ENCODE data around the gene HSD17B12.
A peak's percentile ranks its signal among the peaks of the same experiment; 100 is the strongest.
"Not testable (repeated sequence)": the region's sequence is repeated elsewhere in the genome, so short reads cannot be mapped to it uniquely, and the experiment has no call there.

Gene HSD17B12

DNA sequence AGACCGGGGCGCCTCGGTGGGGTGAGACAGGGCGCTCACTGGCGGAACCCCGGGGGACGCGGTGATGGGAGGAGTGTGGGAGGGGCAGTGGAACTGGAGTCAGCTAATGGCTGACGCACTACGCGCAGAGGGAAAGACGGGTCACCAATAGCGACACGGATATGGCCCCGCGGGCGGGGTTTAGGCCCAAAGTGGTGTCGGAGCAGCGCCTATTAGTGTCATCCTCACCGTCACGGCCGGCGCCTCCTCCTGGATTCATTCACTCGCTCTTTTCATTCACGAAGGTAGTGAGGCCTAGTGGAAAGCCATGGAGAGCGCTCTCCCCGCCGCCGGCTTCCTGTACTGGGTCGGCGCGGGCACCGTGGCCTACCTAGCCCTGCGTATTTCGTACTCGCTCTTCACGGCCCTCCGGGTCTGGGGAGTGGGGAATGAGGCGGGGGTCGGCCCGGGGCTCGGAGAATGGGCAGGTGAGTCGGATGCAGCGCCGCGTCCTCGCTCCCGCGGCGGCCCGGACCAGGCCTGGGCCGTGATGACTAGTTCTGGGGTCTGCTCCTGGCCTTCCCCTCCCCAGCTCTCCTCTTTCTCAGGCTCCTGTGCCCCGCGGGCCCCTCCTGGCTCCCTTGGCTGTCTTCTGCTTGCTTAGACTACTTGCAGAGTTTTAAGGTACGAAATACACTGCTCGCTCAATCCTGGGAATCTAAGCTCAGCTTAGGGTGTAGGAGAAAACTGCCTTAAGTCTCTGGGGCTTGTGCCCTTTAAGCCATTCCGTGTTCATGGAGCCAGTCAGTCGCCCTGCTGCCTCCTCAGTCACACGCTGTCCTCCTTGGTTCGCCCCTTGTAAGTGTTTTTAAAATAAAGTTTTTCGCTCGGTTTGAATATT lies at the start of gene HSD17B12:
Gene HSD17B12, plus strand, starts transcription at position 218 of the 880 bp plus-strand sequence. Its CDS starts 90 bp downstream, at position 308.
- peak; percentile 99 for FAIRE-seq

DNA sequence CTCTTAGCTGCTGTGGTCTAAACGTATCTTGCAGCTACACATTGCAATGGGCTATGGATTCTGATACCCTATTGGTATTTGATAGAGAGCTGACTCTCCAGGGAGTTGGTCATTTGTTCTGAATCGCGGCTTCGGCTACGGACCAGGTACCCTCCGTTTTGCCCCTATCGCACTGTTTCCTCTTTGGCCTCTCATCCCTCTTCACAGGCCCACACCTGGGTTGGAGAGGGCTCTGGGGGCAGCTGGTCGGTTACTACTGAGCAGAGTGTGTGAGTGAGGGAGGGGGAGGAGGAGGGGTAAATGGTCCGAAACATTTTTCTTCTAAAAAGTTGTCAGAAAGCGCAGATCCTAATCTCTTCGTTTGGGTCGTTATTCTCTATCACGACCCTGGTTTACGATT lies 48.8 kb upstream of the HSD17B12 start:
- FAIRE-seq = no peak

DNA sequence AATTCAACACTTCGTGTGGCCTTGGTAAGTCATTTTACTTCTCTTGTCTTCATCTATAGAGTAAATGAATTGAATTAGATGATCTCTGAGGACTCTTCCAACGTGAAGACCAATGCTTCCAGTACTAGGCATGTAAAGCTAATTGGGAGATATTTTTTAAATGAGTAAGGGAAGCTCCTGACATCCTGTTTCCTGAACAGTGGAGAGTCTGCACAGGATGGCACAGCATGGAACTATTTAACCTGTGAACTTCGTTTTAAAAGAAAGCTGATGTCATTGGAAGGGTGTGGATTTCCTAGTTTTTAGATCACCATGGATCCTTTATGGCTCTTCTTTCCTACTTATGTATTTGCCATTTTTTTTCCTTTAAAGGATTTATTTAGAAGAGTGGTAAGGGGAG lies 48.4 kb upstream of the HSD17B12 start:
- no peak for FAIRE-seq

DNA sequence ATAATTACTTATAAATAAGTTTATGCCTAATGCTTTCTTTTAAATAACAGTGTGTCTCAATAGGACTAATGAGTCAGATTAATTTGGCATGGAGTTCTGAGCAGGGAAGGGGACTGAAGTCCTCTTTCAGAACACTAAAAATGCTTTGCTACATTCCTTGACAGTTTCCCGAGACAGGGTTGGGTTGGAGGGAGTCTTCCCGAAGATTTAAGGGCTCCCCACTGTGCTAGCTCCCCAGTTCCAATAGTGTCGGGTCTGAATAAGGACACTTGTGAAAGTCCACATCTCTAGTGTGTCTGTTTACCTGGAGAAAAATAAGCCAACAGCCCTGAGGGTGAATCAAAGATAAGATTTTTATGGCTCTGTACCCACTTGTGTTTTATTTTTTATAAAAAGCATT lies 41.8 kb upstream of the HSD17B12 start:
- no peak for FAIRE-seq

DNA sequence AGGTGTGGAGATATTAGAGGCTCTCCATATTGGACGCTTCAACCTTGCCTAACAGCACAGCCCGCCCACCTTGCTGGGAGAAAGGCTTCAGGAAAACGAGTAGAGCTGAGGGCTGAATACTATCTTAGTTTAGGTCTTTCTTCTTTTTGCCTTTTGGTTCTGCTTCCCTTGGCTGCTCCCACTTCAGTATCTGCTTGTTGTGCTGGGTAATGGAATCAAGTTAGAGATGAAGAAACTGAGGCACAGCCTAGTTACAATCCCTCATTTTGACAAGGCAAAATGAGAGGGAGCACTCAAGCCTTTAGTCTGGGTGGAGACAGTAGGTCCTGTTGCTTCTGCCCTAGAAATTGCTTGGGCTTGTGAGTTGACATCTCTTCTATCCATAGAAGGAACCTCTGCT lies 41.3 kb upstream of the HSD17B12 start:
- no peak for FAIRE-seq

DNA sequence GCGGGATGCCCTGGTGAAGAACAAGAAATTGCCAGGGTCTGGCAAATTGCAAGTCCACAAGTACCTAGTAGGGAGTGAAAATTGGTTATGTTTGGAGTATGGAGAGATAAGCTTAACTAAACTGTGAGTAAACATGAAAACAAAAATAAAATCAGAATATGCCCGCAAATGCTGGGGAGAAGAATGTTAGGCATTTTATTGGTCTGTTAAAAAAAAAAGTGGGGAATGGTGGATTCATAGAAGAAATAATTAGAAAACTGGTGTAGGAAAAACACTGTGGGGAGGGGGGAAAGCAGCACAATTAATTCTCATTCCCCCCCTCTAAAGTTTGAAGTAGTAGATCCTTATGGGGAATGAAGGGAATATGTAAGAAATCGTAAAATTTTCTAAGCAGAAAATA lies 40.6 kb upstream of the HSD17B12 start:
- FAIRE-seq = no peak

DNA sequence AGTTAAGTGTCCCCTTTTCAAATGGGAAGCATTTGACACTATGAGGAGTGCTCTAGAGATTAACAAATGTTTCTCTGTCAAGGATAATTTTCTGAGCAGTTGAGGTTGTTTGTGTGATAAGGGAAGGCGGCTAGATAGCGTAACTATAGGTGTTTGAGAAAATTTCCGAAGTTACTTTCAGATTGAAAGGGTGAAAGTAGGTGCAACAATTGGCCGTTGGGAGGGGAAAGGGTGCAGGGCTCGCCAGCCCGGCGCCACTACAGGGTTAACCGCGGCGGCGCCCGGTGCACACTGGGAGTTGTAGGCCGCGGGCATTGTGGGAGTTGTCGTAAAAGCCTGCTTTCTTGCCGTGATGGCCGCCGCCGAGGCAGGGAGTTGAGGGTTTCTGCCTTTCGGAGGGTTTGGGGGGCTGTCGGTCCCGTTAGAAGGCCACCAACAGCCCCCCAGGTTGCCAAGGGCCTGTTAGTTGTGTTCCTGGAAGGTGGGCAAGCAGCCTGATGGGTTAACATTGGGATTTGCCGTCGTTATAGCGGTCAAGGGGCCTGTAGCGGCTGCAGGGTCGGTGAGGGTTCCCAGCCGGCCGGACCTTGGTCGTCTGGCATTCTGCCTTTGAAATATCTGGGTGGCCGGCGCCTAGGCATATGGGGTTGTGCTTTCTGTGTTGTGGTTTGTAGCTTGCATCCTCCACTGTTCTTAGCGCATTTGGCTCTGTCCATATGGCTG lies 36.5 kb upstream of the HSD17B12 start:
- peak; percentile 23 for FAIRE-seq

DNA sequence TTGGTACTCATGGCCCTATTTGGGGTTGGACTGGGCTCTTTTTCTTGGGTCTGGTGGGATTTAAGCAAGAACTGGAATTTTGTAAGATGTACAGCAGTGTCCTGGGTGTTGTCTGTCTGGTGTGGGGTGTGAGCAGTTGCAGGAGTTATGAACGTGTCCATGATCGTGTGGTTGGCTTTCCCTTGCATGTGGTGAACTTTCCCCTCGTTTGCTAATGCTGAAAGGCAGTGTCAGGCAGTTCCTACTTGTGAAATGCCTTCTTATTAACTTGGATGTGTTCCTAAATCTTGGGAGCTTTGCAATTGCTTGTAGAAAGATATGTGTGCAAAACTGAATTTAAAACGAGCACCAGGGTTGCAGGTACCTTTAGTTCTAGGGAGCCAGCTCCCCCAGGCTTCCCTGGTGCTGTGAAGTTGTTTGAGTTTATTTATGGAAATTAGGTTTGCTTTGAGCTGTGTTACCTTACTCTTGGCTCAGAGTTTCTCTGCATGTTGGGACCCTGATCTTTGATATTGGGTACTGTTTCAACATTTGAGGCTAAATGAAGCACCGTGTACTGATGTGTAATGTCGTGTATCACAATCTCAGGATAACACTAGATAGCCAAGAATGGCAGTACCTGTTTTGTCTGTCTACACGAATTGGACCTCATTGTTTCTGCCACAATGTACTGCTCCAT lies 35.8 kb upstream of the HSD17B12 start:
- FAIRE-seq = no peak

DNA sequence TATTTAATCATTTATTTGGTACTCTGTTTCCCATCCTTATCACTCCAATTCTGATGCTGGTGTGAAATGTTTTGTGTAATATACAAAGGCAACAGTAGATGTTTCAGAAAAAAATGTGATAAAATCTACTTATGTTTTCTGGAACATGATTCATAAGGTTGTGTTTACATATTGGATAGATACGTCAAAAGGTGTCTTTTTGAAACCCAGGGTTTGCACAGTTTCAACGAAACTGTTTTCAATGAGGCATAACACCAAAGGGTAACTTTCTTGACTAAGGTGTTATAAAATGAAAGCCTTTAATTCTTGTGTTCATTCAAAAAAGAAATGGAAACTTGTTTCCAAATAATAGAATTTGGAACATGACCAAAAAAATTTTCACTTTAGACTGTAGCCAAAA lies 33.8 kb upstream of the HSD17B12 start:
- no peak for FAIRE-seq

DNA sequence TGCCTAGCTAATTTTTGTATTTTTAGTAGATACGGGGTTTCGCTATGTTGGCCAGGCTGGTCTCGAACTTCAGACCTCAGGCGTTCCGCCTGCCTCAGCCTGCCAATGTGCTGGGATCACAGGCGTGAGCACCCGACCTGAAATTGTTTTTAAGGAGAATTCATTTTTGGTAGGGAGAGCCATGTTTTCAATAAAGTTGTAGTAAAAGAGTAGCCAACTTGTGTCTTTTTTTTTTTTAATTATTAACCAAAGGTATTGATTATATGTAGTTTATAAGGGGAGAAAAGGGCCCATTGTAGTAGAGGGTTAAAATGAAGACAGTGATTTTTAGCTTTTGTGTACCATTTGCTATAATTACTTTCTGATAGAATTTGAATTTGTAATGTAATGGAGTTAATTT lies 31.6 kb upstream of the HSD17B12 start:
- no peak for FAIRE-seq

DNA sequence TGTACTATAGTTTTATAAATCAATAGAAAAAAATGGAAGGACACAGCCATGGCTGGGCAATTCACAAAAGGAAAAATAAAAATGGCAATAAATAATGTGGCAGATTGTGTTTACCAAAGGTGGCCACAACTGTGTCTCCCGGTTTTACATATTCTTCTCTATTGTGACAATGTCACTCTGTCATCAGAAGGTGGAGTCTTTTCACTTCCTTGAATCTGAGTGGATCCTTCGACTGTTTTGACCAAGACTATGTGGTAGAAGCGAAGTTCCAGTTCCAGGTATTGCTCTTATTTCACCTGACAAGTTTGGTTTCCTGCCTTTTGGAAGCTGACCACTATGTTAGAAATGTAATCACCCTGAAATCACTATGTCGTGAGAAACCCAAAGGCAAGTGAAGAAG lies 31.0 kb upstream of the HSD17B12 start:
- FAIRE-seq = no peak

DNA sequence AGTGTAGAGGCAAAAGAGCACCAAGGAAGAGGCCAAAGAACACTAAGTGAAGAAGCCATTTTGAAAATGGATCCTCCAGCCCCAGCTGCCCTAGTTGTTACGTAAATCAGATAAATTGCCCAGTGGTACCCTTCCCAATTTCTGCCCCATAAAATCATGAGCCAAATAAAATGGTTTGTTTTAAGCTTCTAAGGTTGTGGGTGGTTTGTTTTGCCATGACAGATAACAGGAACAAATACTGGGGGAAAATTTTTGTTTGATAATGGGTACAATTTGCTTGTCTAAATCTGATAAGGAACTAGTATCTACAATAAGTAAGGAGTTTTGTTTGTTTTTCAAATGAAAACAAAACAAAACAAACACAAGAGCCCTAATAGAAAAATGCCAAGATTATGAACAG lies 30.6 kb upstream of the HSD17B12 start:
- no peak for FAIRE-seq

DNA sequence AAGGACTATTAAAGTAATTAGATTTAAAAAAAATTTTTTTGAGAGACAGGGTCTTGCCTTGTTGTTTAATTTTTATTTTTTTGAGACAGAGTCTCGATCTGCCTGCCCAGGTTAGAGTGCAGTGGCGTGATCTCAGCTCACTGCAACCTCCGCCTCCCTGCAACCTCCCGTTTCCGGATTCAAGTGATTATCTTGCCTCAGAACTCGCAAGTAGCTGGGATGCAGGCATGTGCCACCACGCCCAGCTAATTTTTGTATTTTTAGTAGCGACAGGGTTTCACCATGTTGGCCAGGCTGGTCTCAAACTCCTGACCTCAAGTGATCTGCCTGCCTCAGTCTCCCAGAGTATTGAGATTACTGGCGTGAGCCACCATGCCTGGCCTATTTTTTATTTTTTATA lies 17.5 kb upstream of the HSD17B12 start:
- FAIRE-seq = not testable (repeated sequence)

DNA sequence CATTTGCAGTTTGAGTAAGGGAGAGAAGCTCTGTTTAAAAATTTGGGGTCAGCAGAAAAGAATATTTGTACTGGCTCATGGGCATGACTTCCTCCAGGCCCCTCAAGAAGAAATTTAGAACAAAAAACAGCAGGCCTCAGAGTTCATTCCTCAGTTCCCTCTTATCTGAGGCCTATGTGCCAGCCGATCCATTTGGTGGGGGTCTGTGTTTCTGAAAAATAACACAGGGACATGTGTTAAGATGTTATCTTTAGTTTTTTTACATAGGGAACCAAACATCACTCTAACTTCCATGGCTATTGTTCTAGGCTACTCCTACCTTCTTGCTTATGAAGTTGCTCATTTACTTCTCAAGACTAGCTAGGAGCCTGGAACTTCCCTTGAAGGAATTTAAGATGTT lies 16.2 kb upstream of the HSD17B12 start:
- no peak for FAIRE-seq

DNA sequence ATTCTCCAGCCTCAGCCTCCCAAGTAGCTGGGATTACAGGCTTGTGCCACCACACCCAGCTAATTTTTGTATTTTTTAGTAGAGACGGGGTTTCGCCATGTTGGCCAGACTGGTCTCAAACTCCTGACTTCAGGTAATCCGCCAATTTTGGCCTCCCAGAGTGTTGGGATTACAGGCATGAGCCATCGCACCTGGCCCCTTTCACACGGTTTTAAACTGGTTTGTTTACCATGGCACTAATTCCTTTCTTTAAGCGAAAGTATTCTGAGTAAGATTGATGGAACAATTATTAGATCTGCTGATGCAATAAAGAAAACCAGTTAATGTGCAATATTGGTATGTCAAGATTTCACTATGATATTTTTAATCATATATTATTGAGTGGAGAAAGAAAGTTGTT lies 9.3 kb upstream of the HSD17B12 start:
- not testable (repeated sequence) for FAIRE-seq

DNA sequence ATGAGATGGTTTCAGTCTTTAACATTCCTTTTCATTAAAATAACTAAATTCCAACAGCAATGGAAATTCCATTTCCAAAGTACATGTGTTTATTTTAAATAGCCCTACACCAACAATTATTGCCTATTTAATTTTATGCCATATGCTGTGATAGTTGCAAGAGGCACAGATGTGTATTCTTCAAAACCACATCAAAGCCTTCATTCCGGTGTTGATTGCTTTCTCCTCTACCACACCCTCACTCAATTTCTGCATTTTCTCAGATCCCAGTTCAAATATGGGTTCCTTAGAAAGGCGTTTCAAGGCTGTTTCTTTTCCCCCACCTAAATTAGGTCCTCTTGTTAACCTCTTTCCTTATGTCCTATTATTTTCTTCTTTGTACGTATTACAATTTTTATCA lies 6.0 kb upstream of the HSD17B12 start:
- no peak for FAIRE-seq

DNA sequence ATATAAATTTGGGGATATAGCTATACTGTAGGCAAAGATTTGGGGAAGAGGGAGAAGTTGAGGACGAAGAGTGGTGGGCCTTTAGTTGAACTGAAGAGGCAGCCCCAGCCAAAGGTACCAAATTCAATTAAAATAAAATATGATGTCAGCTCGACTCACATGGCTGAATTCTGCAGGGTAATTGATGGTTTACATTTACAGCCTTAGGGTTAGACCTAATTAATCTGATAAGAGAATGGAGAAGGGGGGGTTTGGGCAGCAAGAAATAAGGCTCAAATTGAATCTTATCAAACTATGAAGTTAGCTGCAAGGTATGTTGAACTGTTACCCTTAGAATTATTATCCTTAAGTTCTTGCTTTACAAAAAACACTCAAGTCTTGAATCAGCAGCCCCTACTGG lies 3.6 kb upstream of the HSD17B12 start:
- FAIRE-seq = no peak

DNA sequence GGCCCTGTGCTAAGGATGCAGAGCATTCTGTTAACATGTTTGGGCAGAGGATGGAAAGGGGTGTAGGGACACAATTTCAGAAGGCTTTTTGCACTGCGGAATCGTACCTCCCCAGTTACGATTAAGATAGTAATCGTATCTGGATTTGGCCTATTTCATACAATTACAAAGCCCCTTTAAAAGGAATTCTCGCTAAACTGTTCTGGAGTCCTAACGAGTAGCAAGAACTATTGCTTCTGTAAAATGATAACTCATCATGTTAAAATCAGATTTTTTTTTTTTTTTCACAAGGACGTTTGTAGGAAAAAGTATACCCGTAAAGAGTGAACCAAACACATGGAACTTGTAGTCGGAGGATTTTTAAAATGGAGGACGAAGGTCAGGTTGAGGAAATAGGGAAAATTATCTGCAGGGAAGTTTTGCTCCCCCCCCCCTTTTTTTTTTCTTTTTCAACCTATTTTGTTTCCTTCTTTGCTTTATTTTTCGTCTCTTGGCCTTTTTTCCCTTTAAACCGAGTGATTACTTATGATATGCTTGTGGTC lies 934 bp downstream of the HSD17B12 start:
- no peak for FAIRE-seq

DNA sequence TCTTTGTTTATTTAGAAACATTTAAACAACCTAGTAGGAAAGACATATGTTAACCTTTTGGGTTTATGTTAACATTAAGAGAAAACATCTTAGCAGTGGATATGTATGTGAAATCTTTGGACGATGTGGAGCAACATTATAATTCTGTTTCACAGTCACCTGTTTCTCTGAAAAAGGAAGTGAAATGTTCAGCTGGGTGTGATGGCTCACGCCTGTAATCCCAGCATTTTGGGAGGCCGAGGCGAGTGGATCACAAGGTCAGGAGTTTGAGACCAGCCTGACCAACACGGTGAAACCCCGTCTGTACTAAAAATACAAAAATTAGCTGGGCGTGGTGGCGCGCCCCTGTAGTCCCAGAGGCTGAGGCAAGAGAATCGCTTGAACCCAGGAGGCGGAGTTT lies 1.5 kb downstream of the HSD17B12 start:
- not testable (repeated sequence) for FAIRE-seq

DNA sequence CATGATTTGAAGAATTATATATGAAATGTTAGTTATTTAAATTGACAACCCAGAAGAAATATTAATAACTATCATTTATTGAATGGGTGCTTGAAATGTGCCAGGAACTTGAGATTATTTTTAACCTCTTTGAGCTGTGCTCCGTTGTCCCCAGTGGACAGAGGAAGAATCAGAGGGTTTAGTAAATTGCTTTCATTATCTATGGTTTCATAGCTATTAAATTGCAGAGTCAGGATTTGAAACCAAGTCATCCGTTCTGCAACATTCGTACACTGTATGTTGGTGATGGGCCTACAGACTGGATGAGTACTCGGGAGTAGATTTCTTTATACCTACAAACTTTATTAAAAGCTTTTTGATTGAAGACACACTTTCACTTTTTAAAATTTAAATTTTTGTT lies 4.9 kb downstream of the HSD17B12 start:
- no peak for FAIRE-seq

DNA sequence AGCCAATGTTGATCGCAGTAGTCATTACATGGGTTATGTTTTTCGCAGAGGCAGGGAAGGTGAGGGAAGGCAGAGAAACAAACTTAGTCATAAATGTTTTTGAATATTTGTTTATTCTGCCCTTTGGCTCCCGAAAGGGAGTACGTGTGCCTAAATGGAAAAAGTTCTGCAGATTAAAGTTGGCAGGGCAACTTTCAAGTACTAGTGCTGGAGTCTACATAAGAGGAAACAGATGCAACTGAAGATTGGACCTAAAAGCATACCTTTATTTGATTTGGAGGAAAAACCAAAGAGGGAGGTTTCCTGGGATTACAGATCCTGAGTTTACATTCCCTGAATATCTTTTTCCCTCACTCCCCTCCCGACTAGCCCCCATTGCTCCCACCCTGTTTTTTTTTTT lies 5.7 kb downstream of the HSD17B12 start:
- no peak for FAIRE-seq

DNA sequence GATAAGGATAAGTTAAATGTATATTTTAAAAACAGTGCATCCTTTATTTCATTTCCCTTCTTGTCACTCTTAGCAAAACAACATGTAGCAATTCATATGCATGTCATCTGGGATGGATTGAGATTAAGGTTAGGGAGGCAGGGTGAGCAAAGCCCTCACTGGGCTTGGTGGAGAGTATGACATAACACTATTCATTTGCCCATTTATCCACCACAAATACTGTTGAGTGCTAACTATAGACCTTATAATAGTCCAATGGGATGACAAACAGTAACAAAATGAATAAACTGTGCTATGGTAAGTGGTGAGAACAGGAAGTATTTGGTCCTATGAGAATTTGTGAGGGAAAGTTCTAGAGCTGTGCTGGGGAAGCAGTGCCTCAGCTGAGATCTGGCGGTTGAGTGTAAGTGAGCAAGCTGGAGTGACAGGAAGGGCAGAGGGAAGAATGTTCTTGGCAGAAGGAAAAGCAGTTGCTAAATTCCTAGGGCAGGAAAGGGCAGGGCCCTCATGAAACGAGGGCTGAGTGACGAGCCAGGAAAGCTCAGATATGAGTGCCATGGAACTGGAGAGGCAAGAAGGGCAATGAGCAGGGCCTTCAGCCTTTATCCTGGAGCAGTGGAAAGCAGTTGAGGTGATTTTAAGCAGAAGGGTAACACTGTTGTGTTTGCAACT lies 6.7 kb downstream of the HSD17B12 start:
- FAIRE-seq = no peak

DNA sequence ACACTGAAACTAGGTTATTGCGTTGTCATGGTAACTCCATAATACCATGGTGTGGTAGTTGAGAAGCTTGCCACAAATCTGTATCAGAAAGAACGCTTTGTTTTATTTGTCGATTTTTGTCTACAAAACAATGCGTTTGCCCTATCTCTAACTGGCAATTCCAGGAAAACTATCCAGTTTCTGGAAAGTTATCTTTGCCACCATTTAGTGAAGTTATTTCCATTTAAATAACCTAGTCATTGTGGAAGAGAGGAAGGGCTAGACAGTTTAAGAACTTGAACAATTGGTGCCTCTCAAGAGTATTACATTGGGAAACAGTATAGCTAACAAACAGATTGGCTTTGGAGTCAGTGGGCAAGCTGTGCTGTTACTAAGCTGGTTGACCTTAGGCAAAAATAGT lies 7.9 kb downstream of the HSD17B12 start:
- FAIRE-seq = no peak
